Keratinocyte (primary cell): ENCODE measurements around the gene NCAM2. TPM values are rescaled to one million over a fixed set of nuclear protein-coding genes. Genes with fewer than 3 reads are reported as not detected.

ENCODE experiments used
- DNase-seq: peaks from one replicate; pipeline ENCODE4 v3.0.0-alpha.2; 2011; ENCODE audit warnings: low read depth, missing footprints, low spot score
- FAIRE-seq: peaks from 2 replicates; lab custom pipeline; 2011; peaks lifted over from hg19 to GRCh38; lab: Jason Lieb, UNC
- H2AFZ ChIP-seq: 2 replicates; pipeline ENCODE4 v1.6.0; 2012; ENCODE audit warnings: low read length, control low read depth, inconsistent platforms; ENCODE audit not compliant: control insufficient read depth
- H3K27ac ChIP-seq: 2 replicates; pipeline ENCODE4 v1.5.1; 2011; ENCODE audit warnings: low read length; ENCODE audit not compliant: control insufficient read depth, insufficient read depth
- H3K27me3 ChIP-seq: 3 replicates; pipeline ENCODE4 v1.6.0; 2011; ENCODE audit warnings: low read length; ENCODE audit not compliant: control insufficient read depth, insufficient read depth; ENCODE audit errors: extremely low read depth
- H3K36me3 ChIP-seq, 2 experiments: 2 replicates in 1 of 2; 3 replicates in 1 of 2; pipeline ENCODE4 v1.5.1; 2011; ENCODE audit warnings: low read length in 2 of 2, mild to moderate bottlenecking in 1 of 2; ENCODE audit not compliant: control insufficient read depth in 2 of 2, insufficient read depth in 2 of 2; ENCODE audit errors: extremely low read depth in 1 of 2
- H3K4me1 ChIP-seq: 3 replicates; pipeline ENCODE4 v1.5.1; 2011; ENCODE audit warnings: low read length; ENCODE audit not compliant: control insufficient read depth, insufficient read depth; ENCODE audit errors: extremely low read depth
- H3K4me2 ChIP-seq: 3 replicates; pipeline ENCODE4 v1.6.0; 2011; ENCODE audit warnings: low read depth, low read length; ENCODE audit not compliant: control insufficient read depth, insufficient read depth; ENCODE audit errors: extremely low read depth
- H3K4me3 ChIP-seq, 3 experiments: fragments of 200-600 bp in 1 of 3; sonication (generic) in 1 of 3; 2 replicates in 2 of 3; 3 replicates in 1 of 3; pipeline ENCODE4 v1.5.1; 2011 to 2016; ENCODE audit warnings: low read length in 3 of 3, mild to moderate bottlenecking in 3 of 3, control low read depth in 2 of 3, inconsistent platforms in 1 of 3, low read depth in 1 of 3, mixed read lengths in 1 of 3, mixed run types in 1 of 3, moderate library complexity in 1 of 3; ENCODE audit not compliant: control insufficient read depth in 2 of 3, insufficient read depth in 2 of 3; ENCODE audit errors: extremely low read depth in 1 of 3
- H3K79me2 ChIP-seq: 2 replicates; pipeline ENCODE4 v1.6.0; 2012; ENCODE audit warnings: low read length; ENCODE audit not compliant: control insufficient read depth, insufficient read depth
- H3K9ac ChIP-seq: 3 replicates; pipeline ENCODE4 v1.6.0; 2011; ENCODE audit warnings: low read length; ENCODE audit not compliant: control insufficient read depth, insufficient read depth; ENCODE audit errors: extremely low read depth
- H3K9me1 ChIP-seq: 3 replicates; pipeline ENCODE4 v1.6.0; 2011; ENCODE audit warnings: low read length; ENCODE audit not compliant: control insufficient read depth, insufficient read depth; ENCODE audit errors: extremely low read depth
- H3K9me3 ChIP-seq: 2 replicates; pipeline ENCODE4 v1.5.1; 2012; ENCODE audit warnings: low read depth, low read length; ENCODE audit not compliant: control insufficient read depth
- H4K20me1 ChIP-seq: 3 replicates; pipeline ENCODE4 v1.6.0; 2011; ENCODE audit warnings: low read length; ENCODE audit not compliant: control insufficient read depth, insufficient read depth; ENCODE audit errors: extremely low read depth
- EZH2 ChIP-seq: IDR thresholded peaks from one replicate; pipeline ENCODE4 v1.6.1; 2012; ENCODE audit warnings: inconsistent platforms, mild to moderate bottlenecking, low read length, moderate library complexity
- dilution Hi-C: fragments of 300-500 bp; cut with MboI; formaldehyde crosslinking; loops from one replicate; pipeline ENCODE4 v1.7.0; 2020; ENCODE audit warnings: low sequenced_read_pairs; ENCODE audit not compliant: extremely low pct_ligation_motif_present
- polyA plus RNA-seq, 5 experiments: library from polyadenylated mRNA; depleted of rRNA in 3 of 5; stranded (reverse) in 3 of 5; stranded (forward) in 1 of 5; unstranded in 1 of 5; fragments of >200 nt; gene quantifications; 1 replicate in 1 of 5; 2 replicates in 3 of 5; 3 replicates in 1 of 5; pipeline versions ENCODE4 v1.2.1 to v1.2.3, GENCODE V29; 2011 to 2012; ENCODE audit warnings: missing spikeins in 2 of 5, low read depth in 1 of 5, low replicate concordance in 1 of 5
- TF ChIP-seq, protein P1 (sequence below), 3 experiments: IDR thresholded peaks in 1 of 3; conservative IDR thresholded peaks in 1 of 3; optimal IDR thresholded peaks in 1 of 3; 2 replicates in 2 of 3; 3 replicates in 1 of 3; pipeline versions ENCODE3 to v1.5.1; 2011; ENCODE audit warnings: low read length in 3 of 3, mild to moderate bottlenecking in 3 of 3, moderate library complexity in 2 of 3, control low read depth in 1 of 3, inconsistent platforms in 1 of 3; ENCODE audit not compliant: insufficient read depth in 2 of 3; ENCODE audit errors: extremely low read depth in 1 of 3

Gene NCAM2
- polyA plus RNA-seq, 1 donor (not counting 4 experiments of a cell fraction or from before 2014, with no cell fraction given): 0.16 TPM

DNA sequence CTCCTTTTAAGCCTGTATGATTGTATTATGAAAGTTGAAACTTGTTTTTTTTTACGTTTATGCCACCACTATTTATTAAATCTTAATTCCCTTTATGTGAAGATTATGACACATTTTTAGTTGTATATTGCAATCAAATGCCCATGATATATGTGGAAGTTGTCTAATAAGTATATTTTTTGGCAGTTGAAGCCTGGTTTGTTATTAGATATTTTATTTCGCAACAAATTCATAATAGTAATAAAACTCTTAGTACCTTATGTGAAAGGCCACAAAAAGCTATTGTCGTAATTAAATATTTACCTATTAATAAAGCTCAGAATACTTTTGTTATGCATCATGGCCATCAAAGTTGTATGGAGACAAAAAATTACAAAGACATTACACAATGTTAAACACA is 386.8 kb downstream of the NCAM2 start:
- Histone ChIP-seq H3K9me1 (no peaks in the 10 kb centered on the region), H3K9ac (no peak overlapping the region), H3K36me3 (no peaks in the 10 kb centered on the region), H3K4me3 (no peak overlapping the region), H3K27me3 (no peaks in the 10 kb centered on the region), H4K20me1 (no peaks in the 10 kb centered on the region), H3K4me1 (no peaks in the 10 kb centered on the region), H3K4me2 (no peak overlapping the region), H3K27ac (no peak overlapping the region), H3K79me2 (no peaks in the 10 kb centered on the region), H3K9me3 (no peaks in the 10 kb centered on the region), H2AFZ (no peak overlapping the region)
- DNase-seq (no peak), FAIRE-seq (no peak)
- dilution Hi-C loops: no loop called here
- TF ChIP-seq EZH2: no peak
- TF ChIP-seq, protein P1, sequence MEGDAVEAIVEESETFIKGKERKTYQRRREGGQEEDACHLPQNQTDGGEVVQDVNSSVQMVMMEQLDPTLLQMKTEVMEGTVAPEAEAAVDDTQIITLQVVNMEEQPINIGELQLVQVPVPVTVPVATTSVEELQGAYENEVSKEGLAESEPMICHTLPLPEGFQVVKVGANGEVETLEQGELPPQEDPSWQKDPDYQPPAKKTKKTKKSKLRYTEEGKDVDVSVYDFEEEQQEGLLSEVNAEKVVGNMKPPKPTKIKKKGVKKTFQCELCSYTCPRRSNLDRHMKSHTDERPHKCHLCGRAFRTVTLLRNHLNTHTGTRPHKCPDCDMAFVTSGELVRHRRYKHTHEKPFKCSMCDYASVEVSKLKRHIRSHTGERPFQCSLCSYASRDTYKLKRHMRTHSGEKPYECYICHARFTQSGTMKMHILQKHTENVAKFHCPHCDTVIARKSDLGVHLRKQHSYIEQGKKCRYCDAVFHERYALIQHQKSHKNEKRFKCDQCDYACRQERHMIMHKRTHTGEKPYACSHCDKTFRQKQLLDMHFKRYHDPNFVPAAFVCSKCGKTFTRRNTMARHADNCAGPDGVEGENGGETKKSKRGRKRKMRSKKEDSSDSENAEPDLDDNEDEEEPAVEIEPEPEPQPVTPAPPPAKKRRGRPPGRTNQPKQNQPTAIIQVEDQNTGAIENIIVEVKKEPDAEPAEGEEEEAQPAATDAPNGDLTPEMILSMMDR (optimal IDR thresholded peaks at IDR 0.05 in 1 of 3, IDR thresholded peaks at IDR 0.05 in 1 of 3, conservative IDR thresholded peaks at IDR 0.05 in 1 of 3; ENCODE audit: extremely low read depth in 1 of 3, insufficient read depth in 2 of 3, low read length in 3 of 3): no peak

DNA sequence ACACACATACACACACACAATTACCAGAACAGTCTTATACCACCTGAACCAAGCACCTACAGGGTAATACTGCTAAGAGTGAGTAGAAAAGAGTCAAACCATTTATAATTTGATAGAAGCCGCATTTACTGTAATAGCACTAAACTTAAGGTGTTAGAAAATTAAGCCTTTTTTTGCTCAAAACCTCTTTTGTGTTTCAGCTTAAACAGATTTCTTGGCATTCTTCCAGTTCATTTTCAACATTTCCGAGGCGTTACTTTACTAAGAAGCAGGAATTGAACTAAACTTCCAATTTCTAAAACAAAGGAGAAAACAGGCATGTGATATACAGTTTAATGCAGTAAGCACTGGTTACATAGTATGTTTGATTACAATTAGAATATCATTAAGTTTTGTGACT is 387.2 kb downstream of the NCAM2 start:
- Histone ChIP-seq H3K36me3 (no peaks in the 10 kb centered on the region), H3K9me1 (no peaks in the 10 kb centered on the region), H3K79me2 (no peaks in the 10 kb centered on the region), H3K4me3 (no peak overlapping the region), H3K27me3 (no peaks in the 10 kb centered on the region), H3K4me1 (no peaks in the 10 kb centered on the region), H3K27ac (no peak overlapping the region), H2AFZ (no peak overlapping the region), H3K4me2 (no peak overlapping the region), H4K20me1 (no peaks in the 10 kb centered on the region), H3K9me3 (no peaks in the 10 kb centered on the region), H3K9ac (no peak overlapping the region)
- DNase-seq (no peak), FAIRE-seq (no peak)
- dilution Hi-C loops: no loop called here
- TF ChIP-seq EZH2: no peak
- TF ChIP-seq, protein P1 (optimal IDR thresholded peaks at IDR 0.05 in 1 of 3, IDR thresholded peaks at IDR 0.05 in 1 of 3, conservative IDR thresholded peaks at IDR 0.05 in 1 of 3; ENCODE audit: extremely low read depth in 1 of 3, insufficient read depth in 2 of 3, low read length in 3 of 3): no peak
